Measurements from ENCODE around the gene CCDC87. TPM values are rescaled to one million over a fixed set of nuclear protein-coding genes. Genes with fewer than 3 reads are reported as not detected.

CCDC87 gene
- total and polyA plus RNA-seq, 2 of the 8 experiments (the other 6 are each of a cell fraction or from before 2014, with no cell fraction given), result 0.32 to 0.99 TPM

- TF ChIP-seq CHD7 (IDR thresholded peaks at IDR 0.05; ENCODE audit: insufficient replicate concordance, low read length) (no peak), PHF8 (conservative IDR thresholded peaks at IDR 0.05; ENCODE audit: low read depth, low read length) (no peak), KDM5A (IDR thresholded peaks at IDR 0.05; ENCODE audit: low read length) (no peak)
Observed at GRCh38 chr11:66561975-66562248, 31.0 kb downstream of the CCDC87 start (continued).
